Amygdala (tissue), 56 donors: ENCODE results near the gene SERINC1.

Experiments used
- DNase-seq, 56 donors: peaks; one replicate each; lab custom pipeline; 2025; lab: John Stamatoyannopoulos, UW

SERINC1 gene

DNA sequence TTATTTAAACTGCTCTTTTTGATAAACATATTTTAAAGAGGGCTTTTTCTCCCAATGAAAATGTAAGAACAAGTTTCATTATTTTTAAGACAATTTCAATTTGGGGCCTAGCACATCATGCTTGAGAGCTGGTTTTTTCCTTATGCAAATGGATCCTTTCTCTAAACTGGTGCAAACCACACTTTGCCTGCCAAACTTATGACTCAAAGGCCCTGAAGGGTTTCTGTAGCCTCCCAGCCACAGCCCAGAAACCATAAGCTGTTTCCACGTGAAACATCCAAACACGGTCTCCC lies 72.6 kb downstream of the SERINC1 start:
- DNase-seq, result no peak

DNA sequence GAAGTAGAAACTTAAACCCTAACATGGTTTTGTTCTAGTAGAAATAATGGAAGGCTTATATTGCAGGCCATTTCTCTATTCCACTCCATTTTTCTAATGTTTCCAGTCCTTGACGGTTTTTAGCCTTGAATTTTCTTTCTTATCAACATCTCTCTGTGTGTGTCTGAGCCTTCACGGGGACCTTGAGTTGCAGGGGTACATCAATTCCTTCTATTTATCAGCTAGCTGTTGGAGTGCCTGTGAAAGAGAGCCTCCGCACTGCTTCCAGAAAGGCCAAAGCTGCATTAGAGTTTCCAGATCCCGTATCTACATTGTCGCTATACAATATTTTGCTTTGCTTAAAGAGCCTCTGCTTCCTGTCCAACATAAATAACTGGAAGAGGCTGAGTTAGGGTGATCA lies 77.6 kb downstream of the SERINC1 start:
- DNase-seq, result no peak

DNA sequence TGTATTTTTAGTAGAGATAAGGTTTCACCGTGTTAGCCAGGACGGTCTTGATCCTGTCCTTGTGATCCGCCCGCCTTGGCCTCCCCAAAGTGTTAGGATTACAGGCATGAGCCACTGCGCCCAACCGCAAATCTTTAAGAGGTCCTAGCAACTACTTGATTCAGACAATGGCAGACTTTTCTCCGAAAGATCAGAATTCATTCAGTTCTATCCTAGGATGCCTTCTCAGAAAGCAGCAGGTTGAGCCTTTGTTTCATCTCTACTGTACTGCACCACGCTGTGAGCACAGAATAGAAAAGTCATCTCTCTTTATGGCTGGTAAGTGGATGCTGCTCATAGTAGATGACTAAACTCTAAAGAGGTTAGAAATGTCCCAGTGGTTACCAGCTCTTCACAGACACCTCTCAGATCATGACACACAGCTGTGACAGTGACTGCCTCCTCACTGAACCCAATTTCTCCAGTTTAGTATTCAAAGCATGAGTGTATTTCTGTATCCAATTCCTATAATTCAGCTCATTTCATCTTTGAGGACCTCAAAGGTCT lies 78.2 kb downstream of the SERINC1 start:
- no peak for DNase-seq
